GM12874 (cell line): Measurements from ENCODE around the gene HOPX.

Experiments
- TF ChIP-seq, protein P1 (sequence below): IDR thresholded peaks from 2 replicates; pipeline ENCODE4 v1.5.1; 2011; ENCODE audit warnings: low read depth, mild to moderate bottlenecking, control low read depth, low read length, moderate library complexity; ENCODE audit not compliant: insufficient read depth

HOPX gene

DNA sequence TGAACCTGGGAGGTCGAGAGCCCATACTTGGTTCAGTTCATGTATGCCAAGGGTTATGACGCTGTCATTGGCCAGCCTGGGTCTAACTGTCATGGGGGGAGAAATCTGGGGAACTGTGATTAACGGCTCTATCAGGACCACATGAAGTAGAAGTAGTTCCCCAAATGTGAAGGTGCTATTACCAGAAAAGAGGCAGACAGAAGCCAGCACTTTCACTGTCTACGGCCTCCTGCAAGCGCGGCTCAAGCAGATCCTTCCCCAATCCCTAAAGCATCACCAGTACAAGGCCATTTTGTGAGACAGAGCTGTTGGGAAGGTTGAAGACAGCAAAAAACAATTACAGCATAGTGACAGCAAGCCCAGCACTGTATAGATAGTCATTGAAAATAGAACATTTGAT lies 37.5 kb downstream of the HOPX start:
- TF ChIP-seq, protein P1, sequence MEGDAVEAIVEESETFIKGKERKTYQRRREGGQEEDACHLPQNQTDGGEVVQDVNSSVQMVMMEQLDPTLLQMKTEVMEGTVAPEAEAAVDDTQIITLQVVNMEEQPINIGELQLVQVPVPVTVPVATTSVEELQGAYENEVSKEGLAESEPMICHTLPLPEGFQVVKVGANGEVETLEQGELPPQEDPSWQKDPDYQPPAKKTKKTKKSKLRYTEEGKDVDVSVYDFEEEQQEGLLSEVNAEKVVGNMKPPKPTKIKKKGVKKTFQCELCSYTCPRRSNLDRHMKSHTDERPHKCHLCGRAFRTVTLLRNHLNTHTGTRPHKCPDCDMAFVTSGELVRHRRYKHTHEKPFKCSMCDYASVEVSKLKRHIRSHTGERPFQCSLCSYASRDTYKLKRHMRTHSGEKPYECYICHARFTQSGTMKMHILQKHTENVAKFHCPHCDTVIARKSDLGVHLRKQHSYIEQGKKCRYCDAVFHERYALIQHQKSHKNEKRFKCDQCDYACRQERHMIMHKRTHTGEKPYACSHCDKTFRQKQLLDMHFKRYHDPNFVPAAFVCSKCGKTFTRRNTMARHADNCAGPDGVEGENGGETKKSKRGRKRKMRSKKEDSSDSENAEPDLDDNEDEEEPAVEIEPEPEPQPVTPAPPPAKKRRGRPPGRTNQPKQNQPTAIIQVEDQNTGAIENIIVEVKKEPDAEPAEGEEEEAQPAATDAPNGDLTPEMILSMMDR = no peak

DNA sequence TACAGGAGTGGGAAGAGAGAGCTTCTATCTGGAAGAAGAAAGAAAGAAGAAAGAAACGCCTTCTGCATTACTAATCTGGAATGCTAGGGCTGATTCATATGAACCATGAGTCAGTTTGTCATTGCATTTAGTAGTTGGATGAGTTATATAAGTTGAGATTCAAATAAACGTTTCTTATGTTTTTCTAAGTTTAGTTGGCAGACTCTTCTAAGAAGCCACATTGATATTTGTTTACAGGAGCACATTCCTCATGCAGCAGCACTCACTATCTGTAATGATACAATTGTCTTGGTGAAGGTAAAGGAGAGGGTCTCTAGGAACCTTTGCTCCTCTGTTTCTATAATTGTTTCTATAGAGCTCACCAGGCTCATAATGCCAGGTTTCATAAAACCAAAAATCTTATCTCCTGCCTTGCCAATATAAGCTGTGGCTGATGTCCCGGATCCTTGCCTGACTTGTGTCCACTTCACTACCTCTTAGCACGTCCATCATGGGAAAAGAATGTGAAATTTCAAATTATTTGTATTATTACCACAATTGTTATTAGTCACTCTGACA lies 39.5 kb downstream of the HOPX start:
- TF ChIP-seq, protein P1 = no peak

DNA sequence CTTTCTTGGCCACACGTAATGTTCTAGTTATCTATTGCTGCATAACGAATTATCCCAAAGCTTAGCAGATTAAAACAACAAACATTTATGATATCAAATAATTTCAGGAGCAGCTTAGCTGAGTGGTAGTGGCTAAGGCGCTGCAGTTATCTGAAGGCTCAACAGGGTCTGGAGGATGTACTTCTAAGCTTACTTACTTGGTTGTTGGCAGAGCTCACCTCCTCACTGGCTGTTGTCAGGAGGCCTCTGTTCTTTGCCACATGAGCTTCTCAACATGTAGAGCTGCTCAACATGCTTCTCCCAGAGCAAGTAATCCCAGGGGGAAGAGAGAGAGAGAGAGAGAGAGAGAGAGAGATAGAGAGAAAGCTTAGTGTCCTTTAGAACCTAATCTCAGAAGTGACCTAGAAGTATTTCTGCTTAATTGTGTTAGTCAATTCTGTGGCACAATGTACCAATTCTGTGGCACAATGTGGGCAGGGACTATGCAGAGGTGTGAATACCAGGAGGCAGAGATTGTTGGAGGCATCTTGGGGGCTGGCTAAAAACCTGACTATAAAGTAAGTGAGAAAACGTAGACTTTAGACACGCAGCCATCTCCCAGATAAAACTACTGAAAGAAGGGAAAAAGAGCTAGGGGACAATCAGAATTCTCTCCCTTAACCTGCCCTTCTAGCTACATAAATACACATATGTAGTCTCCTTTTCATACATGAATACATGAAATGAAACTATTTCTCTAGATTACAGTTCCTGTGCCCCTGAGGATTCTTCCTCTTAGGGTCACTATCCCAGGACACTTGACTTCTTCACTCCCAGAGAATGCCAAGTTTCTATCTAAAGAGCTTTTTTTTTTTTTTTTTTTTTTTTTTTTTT lies 40.2 kb downstream of the HOPX start:
- TF ChIP-seq, protein P1 = no peak

DNA sequence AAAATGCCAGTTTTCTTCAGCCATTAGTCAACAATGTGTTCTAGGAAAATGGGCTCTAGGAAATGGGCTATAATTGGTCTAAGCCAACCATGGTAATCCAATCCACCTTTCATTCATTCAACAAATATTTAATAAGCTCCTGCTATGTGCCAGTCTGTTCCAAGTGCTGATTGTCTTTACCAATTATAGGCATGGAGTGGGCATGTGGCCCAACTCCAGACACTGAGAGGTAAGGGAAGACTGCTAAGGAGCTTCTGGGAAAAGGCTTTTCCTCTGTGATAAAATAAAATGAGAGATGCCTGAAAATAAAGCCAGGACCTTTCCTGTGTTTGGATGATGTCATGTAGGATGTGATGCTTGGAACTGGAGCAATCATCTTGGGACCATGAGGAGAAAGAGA lies 43.3 kb downstream of the HOPX start:
- TF ChIP-seq, protein P1 = no peak

DNA sequence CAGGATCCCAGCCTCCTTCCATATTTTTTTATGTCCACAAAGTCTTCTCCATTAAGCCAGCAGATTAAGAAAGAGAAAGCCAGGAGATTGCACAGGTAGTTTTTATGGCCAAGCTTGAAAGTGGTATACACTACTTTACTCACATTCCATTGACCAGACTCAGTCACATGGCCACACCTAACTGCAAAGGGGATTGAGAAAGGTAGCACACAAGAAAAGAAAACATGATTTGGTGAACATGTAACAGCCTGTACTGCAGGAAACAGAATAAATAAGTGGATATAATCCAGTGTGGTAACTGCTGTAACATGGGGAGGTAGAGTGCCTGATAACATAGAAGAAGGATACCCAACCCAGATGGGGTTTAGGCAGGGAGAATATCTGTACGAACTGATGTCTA lies 43.9 kb downstream of the HOPX start:
- TF ChIP-seq, protein P1 = no peak

DNA sequence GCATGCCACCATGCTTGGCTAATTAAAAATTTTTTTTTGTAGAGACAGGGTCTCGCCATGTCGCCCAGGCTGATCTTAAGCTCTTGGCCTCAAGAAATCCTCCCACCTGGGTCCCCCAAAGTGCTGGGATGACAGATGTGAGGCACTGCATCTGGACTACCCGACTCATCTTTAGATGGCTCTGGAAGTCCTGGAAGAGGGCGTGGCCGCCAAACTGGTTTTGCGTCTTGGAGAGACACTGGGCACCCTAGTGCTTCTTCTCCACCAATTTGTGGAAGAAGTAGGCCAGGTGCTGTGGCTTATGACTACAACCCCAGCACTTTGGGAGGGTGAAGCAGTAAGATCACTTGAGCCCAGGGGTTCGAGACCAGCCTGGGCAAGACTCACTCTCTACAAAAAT lies 47.6 kb downstream of the HOPX start:
- TF ChIP-seq, protein P1 = no peak

DNA sequence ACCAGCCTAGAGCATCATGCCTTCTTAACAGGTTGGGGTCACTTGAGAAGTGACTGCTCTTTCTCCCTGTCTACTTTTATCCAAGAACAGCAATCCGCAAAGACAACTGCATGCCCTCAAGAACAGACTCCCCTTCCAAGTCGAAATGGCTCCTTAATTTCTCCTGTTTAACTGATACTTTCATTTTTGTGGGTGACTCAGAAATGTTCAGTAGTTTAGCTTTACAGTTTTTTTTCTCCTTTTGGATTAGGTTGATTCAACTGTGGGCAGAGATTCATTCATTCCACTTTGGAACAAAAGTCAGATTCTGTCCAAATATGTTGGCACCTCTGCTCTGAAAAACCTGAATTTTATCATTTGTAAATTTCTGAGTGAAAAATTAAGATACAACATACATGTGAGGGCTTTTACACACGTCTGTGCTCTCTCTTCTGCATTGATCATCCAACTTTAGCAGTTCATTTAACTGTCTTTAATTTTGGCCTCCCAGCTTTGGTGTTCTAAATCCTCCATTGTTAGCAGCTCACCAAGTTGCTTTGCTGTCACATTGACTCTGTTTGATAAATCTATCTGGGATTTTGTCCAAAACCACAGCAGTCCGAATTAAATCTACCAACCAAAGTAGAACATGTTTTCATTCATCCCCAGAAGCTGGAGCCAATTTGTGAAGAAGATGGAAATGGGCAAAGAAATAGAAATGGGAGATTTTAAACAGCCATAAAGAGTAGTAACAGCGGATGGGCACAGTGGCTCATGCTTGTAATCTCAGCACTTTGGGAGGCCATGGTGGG lies 50.0 kb downstream of the HOPX start:
- TF ChIP-seq, protein P1 = no peak
